COLO668 (cell line): ENCODE data around the gene CFAP97.
"Not testable (repeated sequence)": the region's sequence is repeated elsewhere in the genome, so short reads cannot be mapped to it uniquely, and the experiment has no call there.

Experiments
- DNase-seq: peaks from one replicate; lab custom pipeline; 2025; ENCODE audit not compliant: unreplicated experiment; lab: John Stamatoyannopoulos, UW

Gene CFAP97

GRCh38 chr4:185203486-185204237, at the start of gene CFAP97:
Gene CFAP97, minus strand, starts transcription at chr4:185204000. Its CDS starts 12,804 bp downstream, at chr4:185191196.
- peak; percentile 89 for DNase-seq

DNA sequence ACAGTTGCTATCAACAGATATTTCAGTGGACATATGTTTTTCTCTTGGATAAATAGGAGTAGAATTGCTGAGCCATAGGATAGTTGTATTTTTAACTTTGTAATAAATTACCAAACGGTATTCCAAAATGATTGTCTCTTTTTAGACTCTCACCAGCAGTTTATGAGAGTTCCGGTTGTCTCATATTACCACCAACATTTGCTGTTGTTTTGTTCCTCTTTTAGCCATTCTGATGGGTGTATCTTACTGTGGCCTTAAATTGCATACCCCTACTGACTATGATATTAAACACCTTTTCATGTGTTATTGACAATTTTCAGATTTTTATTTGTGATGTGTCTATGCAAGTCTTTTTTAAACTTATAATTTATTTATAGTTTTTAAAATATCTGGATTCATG, 45.3 kb upstream of the CFAP97 start:
- DNase-seq = no peak

DNA sequence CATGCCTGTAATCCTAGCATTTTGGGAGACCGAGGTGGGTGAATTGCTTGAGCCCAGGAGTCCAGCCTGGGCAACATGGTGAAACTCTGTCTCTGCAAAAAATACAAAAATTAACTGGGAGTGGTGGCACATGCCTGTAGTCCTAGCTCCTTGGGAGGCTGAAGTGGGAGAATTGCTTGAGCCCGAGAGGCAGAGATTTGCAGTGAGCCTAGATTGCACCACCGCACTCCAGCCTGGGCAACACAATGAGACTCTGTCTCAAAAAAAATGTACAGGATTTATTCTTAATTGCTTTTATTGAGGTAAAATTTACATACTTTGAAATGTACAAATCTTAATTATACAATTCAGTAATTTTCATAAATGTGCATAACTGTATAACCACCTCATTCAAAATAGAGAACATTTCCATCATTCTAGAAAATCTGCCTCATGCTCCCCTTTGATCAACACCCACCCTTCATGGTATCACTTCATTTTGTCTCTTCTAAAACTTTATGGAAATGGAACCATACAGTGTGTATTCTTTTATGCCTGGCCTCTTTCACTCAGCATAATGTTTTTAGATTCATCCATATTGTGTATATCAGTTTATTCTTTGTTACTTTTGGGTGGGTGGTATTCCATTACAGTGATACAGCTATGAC, 44.7 kb upstream of the CFAP97 start:
- DNase-seq = no peak

GRCh38 chr4:185247151-185247550, 43.4 kb upstream of the CFAP97 start:
- DNase-seq = no peak

- no peak for DNase-seq
Observed at GRCh38 chr4:185246453-185246852, 42.7 kb upstream of the CFAP97 start.

DNA sequence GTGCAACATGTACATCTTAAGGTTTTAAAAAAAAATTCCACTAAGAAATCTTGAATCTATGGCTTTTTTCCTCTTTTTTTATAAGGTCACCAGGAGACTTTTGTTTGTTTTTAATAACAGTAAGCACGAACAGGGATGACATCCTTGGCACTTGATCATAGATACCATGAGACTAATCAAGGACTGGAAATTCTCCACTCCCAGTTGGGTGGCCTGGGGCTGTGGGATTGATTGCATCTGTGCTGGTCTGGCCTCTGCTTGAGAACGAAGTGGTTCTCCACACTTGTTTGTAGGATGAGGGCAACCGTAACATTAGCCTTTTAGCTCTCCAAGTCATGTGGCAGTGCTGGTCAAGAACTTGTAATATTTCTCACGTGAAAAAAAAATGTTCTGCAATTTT, 41.0 kb upstream of the CFAP97 start:
- no peak for DNase-seq

GRCh38 chr4:185243879-185244278, 40.1 kb upstream of the CFAP97 start:
- DNase-seq = no peak

GRCh38 chr4:185242749-185243533, 39.1 kb upstream of the CFAP97 start:
- DNase-seq = no peak

DNA sequence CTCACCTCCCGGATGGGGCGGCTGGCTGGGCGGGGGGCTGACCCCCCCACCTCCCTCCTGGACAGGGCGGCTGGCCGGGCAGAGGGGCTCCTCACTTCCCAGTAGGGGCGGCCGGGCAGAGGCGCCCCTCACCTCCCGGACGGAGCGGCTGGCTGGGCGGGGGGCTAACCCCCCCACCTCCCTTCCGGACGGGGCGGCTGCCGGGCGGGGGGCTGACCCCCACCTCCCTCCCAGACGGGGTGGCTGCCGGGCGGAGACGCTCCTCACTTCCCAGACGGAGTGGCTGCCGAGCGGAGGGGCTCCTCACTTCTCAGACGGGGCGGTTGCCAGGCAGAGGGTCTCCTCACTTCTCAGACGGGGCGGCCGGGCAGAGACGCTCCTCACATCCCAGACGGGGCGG, 36.7 kb upstream of the CFAP97 start:
- not testable (repeated sequence) for DNase-seq

DNA sequence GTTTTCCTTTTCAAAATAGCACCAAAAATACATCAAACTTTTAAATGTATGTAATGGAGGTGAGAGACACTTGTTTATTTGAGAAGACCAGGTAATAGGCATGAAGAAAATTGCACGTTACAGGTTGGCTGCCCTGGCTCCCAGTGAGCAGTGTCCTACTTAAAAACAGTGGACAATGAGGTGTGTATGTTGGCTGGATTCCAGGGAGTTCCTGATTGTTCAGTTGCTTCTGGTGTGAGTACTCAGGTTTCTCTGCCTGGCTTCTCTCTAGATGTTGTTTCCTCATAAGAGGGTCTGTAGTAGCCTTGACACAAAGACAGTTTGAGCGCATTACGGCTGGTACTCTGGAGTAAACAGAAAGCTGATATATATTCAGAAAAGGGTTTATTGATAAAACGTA, 35.0 kb upstream of the CFAP97 start:
- no peak for DNase-seq

DNA sequence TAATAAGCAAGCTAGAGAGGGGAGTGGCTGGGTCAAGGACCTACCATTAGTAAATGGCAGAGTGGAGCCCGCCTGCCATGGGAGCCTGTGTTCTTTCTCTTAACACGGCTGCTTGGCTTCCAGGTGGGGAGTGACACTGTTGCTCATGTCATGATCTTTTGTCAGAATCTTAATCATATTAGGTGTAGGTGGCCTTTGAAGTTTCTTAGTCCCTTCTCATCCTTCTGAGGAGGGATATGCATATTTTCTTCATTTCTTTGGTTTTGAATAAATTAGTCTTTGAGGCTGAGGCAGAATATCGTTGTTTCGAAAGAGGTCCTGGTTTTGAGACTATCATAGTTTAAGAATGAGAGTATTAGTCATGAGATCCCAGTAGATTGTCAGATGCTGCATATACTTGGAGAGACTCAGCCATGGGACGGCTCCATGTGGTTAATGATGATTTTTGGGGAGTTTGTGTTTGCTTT, 34.4 kb upstream of the CFAP97 start:
- DNase-seq = no peak

DNA sequence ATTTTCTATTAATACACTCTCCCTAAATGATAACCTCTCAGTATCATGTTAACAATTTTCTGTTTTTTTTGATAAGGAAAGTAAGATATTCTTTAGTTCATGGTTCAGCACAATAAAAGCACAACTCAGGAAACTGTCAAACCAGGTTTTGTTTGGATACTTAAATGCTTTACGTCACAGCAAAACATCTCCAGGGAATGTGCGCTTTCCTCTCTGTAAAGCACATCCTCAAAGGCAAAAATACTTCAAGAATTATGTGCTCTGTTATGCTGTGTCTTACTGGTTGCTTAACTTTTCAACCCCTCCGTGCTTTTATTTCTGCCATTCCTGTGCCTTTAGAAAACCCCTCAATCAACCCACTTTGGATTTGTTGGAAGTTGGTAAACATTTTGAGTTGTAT, 33.4 kb upstream of the CFAP97 start:
- DNase-seq = no peak

DNA sequence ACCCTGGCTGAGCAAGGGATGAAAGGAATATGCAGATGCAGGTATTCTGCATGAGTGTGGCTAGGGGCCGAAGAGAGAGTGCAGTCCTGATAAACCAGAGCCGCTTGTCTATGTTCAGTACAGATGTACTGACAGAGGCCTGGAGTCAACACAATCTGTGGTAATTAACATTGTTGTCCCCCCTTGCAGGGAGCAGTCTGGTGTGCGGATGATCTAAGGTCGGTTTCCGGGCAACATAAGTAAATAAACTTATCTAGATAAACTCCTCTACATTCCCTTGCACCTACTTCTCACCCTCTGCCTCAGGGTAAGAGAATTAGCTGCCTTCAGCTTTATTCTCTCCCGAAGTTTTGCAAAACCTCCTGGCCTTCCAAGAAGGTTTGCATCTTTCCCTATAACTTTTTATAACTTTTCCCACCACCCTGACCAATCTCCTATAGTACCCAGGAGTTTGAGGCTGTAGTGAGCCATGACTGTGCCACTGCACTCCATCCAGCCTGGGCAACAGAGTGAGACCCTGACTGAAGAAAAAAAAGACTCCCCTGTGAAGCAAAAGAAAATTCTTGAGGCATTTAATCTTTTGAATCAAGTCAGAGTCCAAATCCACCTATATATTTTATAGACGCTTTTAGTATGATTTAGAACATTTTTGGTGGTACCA, 32.2 kb upstream of the CFAP97 start:
- peak; percentile 18 for DNase-seq

- DNase-seq = no peak
Observed at GRCh38 chr4:185235119-185235842, 31.5 kb upstream of the CFAP97 start.

DNA sequence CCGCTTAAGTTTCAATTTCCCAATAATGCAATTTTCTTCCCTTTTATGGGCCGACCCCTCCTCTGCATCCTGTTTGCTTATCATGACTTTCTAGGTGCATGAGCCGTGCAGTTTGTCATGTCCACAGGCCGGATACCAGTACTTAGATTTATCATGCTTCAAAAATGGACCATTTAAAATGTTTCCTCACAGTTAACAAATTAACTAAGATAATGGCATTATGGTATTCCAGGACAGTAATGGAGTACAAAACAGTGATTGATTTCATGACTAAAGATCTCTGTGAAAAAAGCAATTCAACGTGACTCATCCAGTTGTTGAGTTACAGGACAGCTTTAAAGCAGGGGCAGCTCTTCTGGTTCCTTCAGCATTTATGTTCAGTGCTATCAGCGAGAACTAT, 28.6 kb upstream of the CFAP97 start:
- no peak for DNase-seq

DNA sequence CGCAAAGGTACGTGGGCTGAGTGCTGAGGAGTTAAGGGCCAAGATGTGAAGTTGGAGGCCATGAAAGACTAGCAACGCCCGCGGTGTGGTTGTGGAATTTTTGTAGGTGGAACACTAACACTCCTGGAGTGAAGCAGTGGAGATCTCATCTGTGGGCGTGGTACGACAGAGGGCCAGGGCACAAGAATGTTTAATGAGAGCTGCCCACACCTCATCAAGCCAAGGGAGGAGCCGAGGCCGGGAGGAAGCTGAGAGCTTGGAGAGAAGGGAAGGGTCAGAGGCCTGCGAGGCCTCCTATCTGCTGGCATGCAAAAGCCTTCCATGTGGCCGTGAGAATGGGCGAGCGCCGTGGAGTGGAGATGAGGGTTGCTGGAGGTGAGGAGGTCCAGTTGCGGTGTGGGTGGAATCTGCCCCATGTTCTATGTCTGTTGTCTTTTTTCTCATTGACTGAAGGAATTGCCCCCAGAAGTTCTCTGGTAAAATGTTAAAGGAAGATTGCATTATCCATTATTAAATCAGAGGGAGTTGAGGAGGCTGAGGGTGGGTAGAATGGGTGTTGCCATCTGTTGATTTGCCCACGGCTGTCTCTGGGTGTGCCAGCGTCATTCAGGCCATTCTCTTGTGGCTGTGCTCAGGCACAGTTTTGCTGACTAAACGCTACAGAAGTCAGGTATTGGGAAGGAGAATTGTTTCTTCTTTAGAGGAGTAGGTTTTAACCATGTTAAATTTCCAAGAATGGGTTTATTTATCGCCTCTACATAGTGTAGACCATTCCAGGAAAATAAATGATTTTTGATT, 25.4 kb upstream of the CFAP97 start:
- no peak for DNase-seq

DNA sequence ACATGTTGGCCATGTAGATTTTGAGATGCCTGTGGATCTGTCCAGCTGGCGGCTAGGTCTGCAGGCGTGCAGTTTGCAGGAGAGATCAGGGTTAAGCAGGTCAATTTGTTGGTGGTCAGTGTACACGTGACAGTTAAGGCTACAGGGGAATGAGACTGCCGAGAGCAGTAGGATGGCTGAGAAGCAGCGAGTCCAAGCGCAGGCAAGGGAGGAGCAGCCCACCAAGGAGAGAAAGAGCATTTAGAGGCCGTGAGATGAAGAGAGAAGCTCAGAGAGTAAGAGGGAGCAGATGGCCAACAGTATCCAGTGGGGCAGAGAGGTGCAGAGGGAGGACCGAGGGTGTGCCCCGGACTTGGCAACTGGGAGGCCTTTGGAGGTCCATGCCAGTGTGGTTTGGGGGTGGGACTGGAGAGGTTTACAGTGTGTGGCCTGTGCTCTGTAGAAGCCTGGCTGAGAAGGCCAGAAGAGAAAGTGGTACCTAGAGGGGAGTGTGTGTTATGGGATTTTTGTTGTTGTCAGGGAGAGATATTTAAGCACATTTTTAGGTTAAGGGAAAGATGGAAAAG, 24.0 kb upstream of the CFAP97 start:
- no peak for DNase-seq

- no peak for DNase-seq
Observed at GRCh38 chr4:185227131-185227551, 23.3 kb upstream of the CFAP97 start.

GRCh38 chr4:185225940-185226339, 22.1 kb upstream of the CFAP97 start:
- no peak for DNase-seq
